ENCODE measurements around the gene PDXDC1. TPM values are rescaled to one million over a fixed set of nuclear protein-coding genes. Genes with fewer than 3 reads are reported as not detected.
A peak's percentile ranks its signal among the peaks of the same experiment; 100 is the strongest.

The PDXDC1 gene
- total RNA-seq, 1 donor from 2014 or later = 107 TPM

GRCh38 chr16:15037003-15037402 is 62.2 kb downstream of the PDXDC1 start:
- Mint-ChIP-seq H3K4me1 (ENCODE audit: unreplicated experiment) (peaks cover 7% of the 10 kb centered on the region), H3K36me3 (ENCODE audit: unreplicated experiment) (peaks cover 74% of the 10 kb centered on the region)

GRCh38 chr16:15037745-15038144 is 62.9 kb downstream of the PDXDC1 start:
- no peaks in the 10 kb centered on the region for H3K9me3 Mint-ChIP-seq (ENCODE audit: unreplicated experiment)
- TF ChIP-seq, protein P1, sequence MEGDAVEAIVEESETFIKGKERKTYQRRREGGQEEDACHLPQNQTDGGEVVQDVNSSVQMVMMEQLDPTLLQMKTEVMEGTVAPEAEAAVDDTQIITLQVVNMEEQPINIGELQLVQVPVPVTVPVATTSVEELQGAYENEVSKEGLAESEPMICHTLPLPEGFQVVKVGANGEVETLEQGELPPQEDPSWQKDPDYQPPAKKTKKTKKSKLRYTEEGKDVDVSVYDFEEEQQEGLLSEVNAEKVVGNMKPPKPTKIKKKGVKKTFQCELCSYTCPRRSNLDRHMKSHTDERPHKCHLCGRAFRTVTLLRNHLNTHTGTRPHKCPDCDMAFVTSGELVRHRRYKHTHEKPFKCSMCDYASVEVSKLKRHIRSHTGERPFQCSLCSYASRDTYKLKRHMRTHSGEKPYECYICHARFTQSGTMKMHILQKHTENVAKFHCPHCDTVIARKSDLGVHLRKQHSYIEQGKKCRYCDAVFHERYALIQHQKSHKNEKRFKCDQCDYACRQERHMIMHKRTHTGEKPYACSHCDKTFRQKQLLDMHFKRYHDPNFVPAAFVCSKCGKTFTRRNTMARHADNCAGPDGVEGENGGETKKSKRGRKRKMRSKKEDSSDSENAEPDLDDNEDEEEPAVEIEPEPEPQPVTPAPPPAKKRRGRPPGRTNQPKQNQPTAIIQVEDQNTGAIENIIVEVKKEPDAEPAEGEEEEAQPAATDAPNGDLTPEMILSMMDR (IDR thresholded peaks at IDR 0.05) = no peak
- H3K4me1 Mint-ChIP-seq (ENCODE audit: unreplicated experiment) = peaks cover 9% of the 10 kb centered on the region
- peaks cover 68% of the 10 kb centered on the region for H3K36me3 Mint-ChIP-seq (ENCODE audit: unreplicated experiment)
- no peaks in the 10 kb centered on the region for H3K27me3 Mint-ChIP-seq (ENCODE audit: unreplicated experiment)
- H3K4me3 Mint-ChIP-seq (ENCODE audit: unreplicated experiment) = no peak overlapping the region
- no peak for DNase-seq (ENCODE audit: extremely low spot score, unreplicated experiment)
- no peak overlapping the region for H3K27ac Mint-ChIP-seq (ENCODE audit: unreplicated experiment)

More at GRCh38 chr16:15037003-15037402, 62.2 kb downstream of the PDXDC1 start:
- H3K9me3 Mint-ChIP-seq (ENCODE audit: unreplicated experiment) = no peaks in the 10 kb centered on the region
- H3K27me3 Mint-ChIP-seq (ENCODE audit: unreplicated experiment) = no peaks in the 10 kb centered on the region
- H3K4me3 Mint-ChIP-seq (ENCODE audit: unreplicated experiment) = no peak overlapping the region
- H3K27ac Mint-ChIP-seq (ENCODE audit: unreplicated experiment) = no peak overlapping the region
- no peak for DNase-seq (ENCODE audit: extremely low spot score, unreplicated experiment)
- TF ChIP-seq, protein P1 (IDR thresholded peaks at IDR 0.05) = no peak

GRCh38 chr16:15038689-15039088 is 63.9 kb downstream of the PDXDC1 start:
- H3K4me3 Mint-ChIP-seq (ENCODE audit: unreplicated experiment) = no peak overlapping the region
- peaks cover 62% of the 10 kb centered on the region for H3K36me3 Mint-ChIP-seq (ENCODE audit: unreplicated experiment)
- no peaks in the 10 kb centered on the region for H3K9me3 Mint-ChIP-seq (ENCODE audit: unreplicated experiment)
- no peaks in the 10 kb centered on the region for H3K27me3 Mint-ChIP-seq (ENCODE audit: unreplicated experiment)
- H3K27ac Mint-ChIP-seq (ENCODE audit: unreplicated experiment) = no peak overlapping the region
- no peak for DNase-seq (ENCODE audit: extremely low spot score, unreplicated experiment)
- peaks cover 9% of the 10 kb centered on the region for H3K4me1 Mint-ChIP-seq (ENCODE audit: unreplicated experiment)
- TF ChIP-seq, protein P1 (IDR thresholded peaks at IDR 0.05) = no peak

- Mint-ChIP-seq H3K36me3 (ENCODE audit: unreplicated experiment) (peaks cover 53% of the 10 kb centered on the region), H3K9me3 (ENCODE audit: unreplicated experiment) (no peaks in the 10 kb centered on the region), H3K4me3 (ENCODE audit: unreplicated experiment) (no peak overlapping the region), H3K27me3 (ENCODE audit: unreplicated experiment) (no peaks in the 10 kb centered on the region), H3K4me1 (ENCODE audit: unreplicated experiment) (peaks cover 13% of the 10 kb centered on the region), H3K27ac (ENCODE audit: unreplicated experiment) (peak overlapping the region; percentile 82)
- DNase-seq (ENCODE audit: extremely low spot score, unreplicated experiment) = no peak
- TF ChIP-seq, protein P1 (IDR thresholded peaks at IDR 0.05) = no peak
Observed at GRCh38 chr16:15041271-15042004, 66.6 kb downstream of the PDXDC1 start.

GRCh38 chr16:15043344-15043743 is 68.5 kb downstream of the PDXDC1 start:
- Mint-ChIP-seq H3K36me3 (ENCODE audit: unreplicated experiment) (peaks cover 43% of the 10 kb centered on the region), H3K4me3 (ENCODE audit: unreplicated experiment) (no peak overlapping the region)

More at GRCh38 chr16:15043344-15043743, 68.5 kb downstream of the PDXDC1 start:
- Mint-ChIP-seq H3K4me1 (ENCODE audit: unreplicated experiment) (peaks cover 13% of the 10 kb centered on the region), H3K27me3 (ENCODE audit: unreplicated experiment) (no peaks in the 10 kb centered on the region), H3K27ac (ENCODE audit: unreplicated experiment) (no peak overlapping the region), H3K9me3 (ENCODE audit: unreplicated experiment) (no peaks in the 10 kb centered on the region)
- DNase-seq (ENCODE audit: extremely low spot score, unreplicated experiment) = no peak
- TF ChIP-seq, protein P1 (IDR thresholded peaks at IDR 0.05) = no peak
